ENCODE data around the gene CCDC9B. TPM values are rescaled to one million over a fixed set of nuclear protein-coding genes. Genes with fewer than 3 reads are reported as not detected.

The CCDC9B gene
- polyA plus RNA-seq, 1 of the 3 experiments (the other 2 are of a cell fraction): 13.7 TPM

DNA sequence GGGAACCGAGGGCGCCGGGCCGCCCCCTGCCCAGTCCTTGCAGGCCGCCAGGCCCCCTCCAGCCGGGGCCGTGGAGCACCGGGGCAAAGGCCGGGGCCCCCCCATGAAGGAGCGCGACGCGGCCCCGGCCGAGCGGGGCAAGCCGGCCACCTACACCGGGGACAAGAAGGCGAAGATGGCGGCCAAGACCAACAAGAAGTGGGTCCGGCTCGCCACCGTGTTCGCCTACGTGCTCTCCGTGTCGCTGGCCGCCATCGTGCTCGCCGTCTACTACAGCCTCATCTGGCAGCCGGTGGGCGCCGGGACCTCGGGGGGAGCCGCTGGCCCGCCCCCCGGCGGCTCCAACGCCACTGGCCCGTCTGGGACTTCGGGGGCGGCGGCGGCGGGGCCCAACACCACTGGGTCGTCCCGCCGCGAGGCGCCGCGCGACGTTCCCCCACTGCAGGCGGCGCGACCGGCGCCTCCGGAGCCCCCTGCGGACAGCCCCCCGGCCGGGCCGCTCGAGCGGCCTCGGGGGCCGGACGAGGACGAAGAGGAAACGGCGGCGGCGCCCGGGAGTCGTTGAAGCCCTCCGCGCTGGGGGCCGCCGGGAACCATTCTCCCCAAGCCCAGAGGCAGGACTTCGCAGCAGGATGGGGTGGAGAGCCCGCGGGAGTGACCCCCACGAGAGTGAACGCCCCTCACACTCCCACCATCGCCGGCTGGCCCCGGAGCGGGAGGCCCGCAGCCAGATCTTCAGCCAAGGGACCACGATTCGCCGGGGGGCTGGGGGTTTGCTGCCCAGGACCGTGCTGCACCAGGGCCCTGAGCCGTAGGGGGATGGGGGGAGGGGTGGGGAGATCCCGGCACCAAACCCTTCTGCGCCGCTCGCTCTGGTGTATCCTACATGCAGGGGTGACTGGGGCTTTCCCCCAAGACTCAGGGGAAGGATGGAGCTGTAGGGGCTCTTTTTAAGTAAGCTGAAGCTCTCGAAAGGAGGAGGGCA, 16.5 kb downstream of the CCDC9B start:
- no peak overlapping the region for H2AFZ ChIP-seq (ENCODE audit: low read depth)
- peaks cover 6% of the 10 kb centered on the region for H3F3A ChIP-seq (replicated peaks; ENCODE audit: insufficient read depth)
- H3K4me3 ChIP-seq (ENCODE audit: low read depth in 2 of 2, low read length in 1 of 2): peak overlapping the region; percentile 70 to 73
- no peaks in the 10 kb centered on the region for H3K9me3 ChIP-seq
- H3K79me2 ChIP-seq (ENCODE audit: insufficient read depth): peaks cover 15% of the 10 kb centered on the region; the same call in 1 of the 2 replicates
- no peaks in the 10 kb centered on the region for H3K9me2 ChIP-seq
- ChIA-PET CTCF (interaction anchor here (1.1 to 70.6 kb wide), 9 partner anchors 10 to 115 kb away, joined by 3 to 2194 read pairs (median 11); partner anchors contain the start of genes ANKRD63, CCDC9B, DISP2 and INAFM2), POLR2A (interaction anchor here (1.7 to 2.6 kb wide), 2 partner anchors 11 to 16 kb away, joined by 5 to 10 read pairs; partner anchors contain the start of gene CCDC9B)
- H3K27me3 ChIP-seq (ENCODE audit: insufficient read depth): no peaks in the 10 kb centered on the region
- peaks cover 20 to 23% of the 10 kb centered on the region in 2 experiments for H3K4me1 ChIP-seq (ENCODE audit: control insufficient read depth in 1 of 2, insufficient read depth in 2 of 2, low read depth in 1 of 2, low read length in 1 of 2)
- TF ChIP-seq, protein P1, sequence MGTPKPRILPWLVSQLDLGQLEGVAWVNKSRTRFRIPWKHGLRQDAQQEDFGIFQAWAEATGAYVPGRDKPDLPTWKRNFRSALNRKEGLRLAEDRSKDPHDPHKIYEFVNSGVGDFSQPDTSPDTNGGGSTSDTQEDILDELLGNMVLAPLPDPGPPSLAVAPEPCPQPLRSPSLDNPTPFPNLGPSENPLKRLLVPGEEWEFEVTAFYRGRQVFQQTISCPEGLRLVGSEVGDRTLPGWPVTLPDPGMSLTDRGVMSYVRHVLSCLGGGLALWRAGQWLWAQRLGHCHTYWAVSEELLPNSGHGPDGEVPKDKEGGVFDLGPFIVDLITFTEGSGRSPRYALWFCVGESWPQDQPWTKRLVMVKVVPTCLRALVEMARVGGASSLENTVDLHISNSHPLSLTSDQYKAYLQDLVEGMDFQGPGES (IDR thresholded peaks at IDR 0.05; ENCODE audit: low read depth, low read length): no peak
- TF ChIP-seq ELF1 (IDR thresholded peaks at IDR 0.05) (no peak), NRF1 (IDR thresholded peaks at IDR 0.05; ENCODE audit: low read depth, low read length) (no peak)
- TF ChIP-seq, protein P2, sequence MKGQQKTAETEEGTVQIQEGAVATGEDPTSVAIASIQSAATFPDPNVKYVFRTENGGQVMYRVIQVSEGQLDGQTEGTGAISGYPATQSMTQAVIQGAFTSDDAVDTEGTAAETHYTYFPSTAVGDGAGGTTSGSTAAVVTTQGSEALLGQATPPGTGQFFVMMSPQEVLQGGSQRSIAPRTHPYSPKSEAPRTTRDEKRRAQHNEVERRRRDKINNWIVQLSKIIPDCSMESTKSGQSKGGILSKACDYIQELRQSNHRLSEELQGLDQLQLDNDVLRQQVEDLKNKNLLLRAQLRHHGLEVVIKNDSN (IDR thresholded peaks at IDR 0.05; ENCODE audit: borderline replicate concordance, low read depth): no peak
- H3K36me3 ChIP-seq (replicated peaks in 1 of 2; ENCODE audit: control insufficient read depth in 1 of 2, insufficient read depth in 2 of 2, low read length in 1 of 2): peaks cover 0 to 4% of the 10 kb centered on the region in 2 experiments
- peak overlapping the region; percentile 94 for H3K4me2 ChIP-seq
- peak; percentile 78 for DNase-seq
- peak overlapping the region in 1 of 2 experiments; percentile 43; a peak in 1 of 4 replicates for H3K27ac ChIP-seq (ENCODE audit: low read depth in 2 of 2, low read length in 1 of 2)
- WGBS (ENCODE audit: low lambda C conversion rate): 80% methylated on average over 4 of the region's 101 CpGs
- H4K20me1 ChIP-seq (ENCODE audit: insufficient read depth): no peaks in the 10 kb centered on the region
- H3K9ac ChIP-seq: peak overlapping the region; percentile 72

GRCh38 chr15:40323239-40323952, 17.3 kb downstream of the CCDC9B start, which contains the start of gene INAFM2:
Gene INAFM2, plus strand, starts transcription at chr15:40323692. Its CDS starts 364 bp downstream, at chr15:40324056.
- Histone ChIP-seq H3K4me3 (ENCODE audit: low read depth in 2 of 2, low read length in 1 of 2) (peak within 1 kb of the TSS; percentile 70 to 73), H3K4me1 (ENCODE audit: control insufficient read depth in 1 of 2, insufficient read depth in 2 of 2, low read depth in 1 of 2, low read length in 1 of 2) (peaks cover 20 to 23% of the 10 kb centered on the region in 2 experiments; a peak in 3 of 4 replicates), H3K36me3 (replicated peaks in 1 of 2; ENCODE audit: control insufficient read depth in 1 of 2, insufficient read depth in 2 of 2, low read length in 1 of 2) (peaks cover 0 to 4% of the 10 kb centered on the region in 2 experiments), H3K9me2 (no peaks in the 10 kb centered on the region), H3K79me2 (ENCODE audit: insufficient read depth) (peaks cover 15% of the 10 kb centered on the region; the same call in 1 of the 2 replicates), H3K27ac (ENCODE audit: low read depth in 2 of 2, low read length in 1 of 2) (peak within 1 kb of the TSS in 1 of 2 experiments; percentile 43; a peak in 1 of 4 replicates), H3K9me3 (no peaks in the 10 kb centered on the region), H3K27me3 (ENCODE audit: insufficient read depth) (no peaks in the 10 kb centered on the region), H3F3A (replicated peaks; ENCODE audit: insufficient read depth) (peaks cover 6% of the 10 kb centered on the region), H3K9ac (peak within 1 kb of the TSS; percentile 72), H2AFZ (ENCODE audit: low read depth) (no peak within 1 kb of the TSS), H4K20me1 (ENCODE audit: insufficient read depth) (no peaks in the 10 kb centered on the region), H3K4me2 (peak within 1 kb of the TSS; percentile 94)
- POLR2A ChIA-PET: interaction anchor here (0.6 to 1.7 kb wide), 4 partner anchors 12 to 73 kb away, joined by 3 to 5 read pairs (median 3); partner anchors contain the start of gene CCDC9B
- DNase-seq: peak; percentile 98
- WGBS (ENCODE audit: low lambda C conversion rate): 0% methylated on average over 6 of the region's 103 CpGs
- CTCF ChIA-PET: interaction anchor here (0.6 to 70.6 kb wide), 10 partner anchors 9 to 283 kb away, joined by 3 to 2194 read pairs (median 6); partner anchors contain the start of genes ANKRD63, CCDC9B, DISP2 and INAFM2
- TF ChIP-seq, protein P3, sequence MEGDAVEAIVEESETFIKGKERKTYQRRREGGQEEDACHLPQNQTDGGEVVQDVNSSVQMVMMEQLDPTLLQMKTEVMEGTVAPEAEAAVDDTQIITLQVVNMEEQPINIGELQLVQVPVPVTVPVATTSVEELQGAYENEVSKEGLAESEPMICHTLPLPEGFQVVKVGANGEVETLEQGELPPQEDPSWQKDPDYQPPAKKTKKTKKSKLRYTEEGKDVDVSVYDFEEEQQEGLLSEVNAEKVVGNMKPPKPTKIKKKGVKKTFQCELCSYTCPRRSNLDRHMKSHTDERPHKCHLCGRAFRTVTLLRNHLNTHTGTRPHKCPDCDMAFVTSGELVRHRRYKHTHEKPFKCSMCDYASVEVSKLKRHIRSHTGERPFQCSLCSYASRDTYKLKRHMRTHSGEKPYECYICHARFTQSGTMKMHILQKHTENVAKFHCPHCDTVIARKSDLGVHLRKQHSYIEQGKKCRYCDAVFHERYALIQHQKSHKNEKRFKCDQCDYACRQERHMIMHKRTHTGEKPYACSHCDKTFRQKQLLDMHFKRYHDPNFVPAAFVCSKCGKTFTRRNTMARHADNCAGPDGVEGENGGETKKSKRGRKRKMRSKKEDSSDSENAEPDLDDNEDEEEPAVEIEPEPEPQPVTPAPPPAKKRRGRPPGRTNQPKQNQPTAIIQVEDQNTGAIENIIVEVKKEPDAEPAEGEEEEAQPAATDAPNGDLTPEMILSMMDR (IDR thresholded peaks at IDR 0.05): peak; percentile 60
- TF ChIP-seq NFIC (IDR thresholded peaks at IDR 0.05; ENCODE audit: borderline replicate concordance) (peak; percentile 5; the same call in 1 of the 2 replicates), MEF2A (IDR thresholded peaks at IDR 0.05; ENCODE audit: borderline replicate concordance, low read depth) (no peak), YY1 (IDR thresholded peaks at IDR 0.05; ENCODE audit: low read depth) (0 out of 2 replicates have a peak, but pooled peaks have one; percentile 35), TCF12 (IDR thresholded peaks at IDR 0.05) (peak; percentile 8; the same call in 1 of the 2 replicates), PBX3 (IDR thresholded peaks at IDR 0.05) (peak; percentile 67), EP300 (IDR thresholded peaks at IDR 0.05; ENCODE audit: borderline replicate concordance in 1 of 2, low read depth in 1 of 2, low read length in 1 of 2) (no peak), ELF1 (IDR thresholded peaks at IDR 0.05) (peak; percentile 91), RAD21 (IDR thresholded peaks at IDR 0.05; ENCODE audit: low read length) (peak; percentile 20), CHD2 (IDR thresholded peaks at IDR 0.05; ENCODE audit: low read length, partially characterized antibody) (peak; percentile 33), SIN3A (IDR thresholded peaks at IDR 0.05; ENCODE audit: borderline replicate concordance, low read depth, low read length) (peak; percentile 76; the same call in 1 of the 2 replicates), RCOR1 (IDR thresholded peaks at IDR 0.05; ENCODE audit: low read length) (no peak), GABPA (IDR thresholded peaks at IDR 0.05; ENCODE audit: low read depth) (0 out of 2 replicates have a peak, but pooled peaks have one; percentile 21), JUND (IDR thresholded peaks at IDR 0.05) (peak; percentile 23; the same call in 1 of the 2 replicates), MAX (IDR thresholded peaks at IDR 0.05; ENCODE audit: low read depth) (peak; percentile 88), MXI1 (IDR thresholded peaks at IDR 0.05; ENCODE audit: low read depth, low read length) (peak; percentile 79; the same call in 1 of the 2 replicates)

Measured in SK-N-SH (cell line).